Keratinocyte (primary cell): ENCODE measurements around the gene NMNAT2. TPM values are rescaled to one million over a fixed set of nuclear protein-coding genes. Genes with fewer than 3 reads are reported as not detected.

Source experiments
- DNase-seq: peaks from one replicate; pipeline ENCODE4 v3.0.0-alpha.2; 2011; ENCODE audit warnings: low read depth, missing footprints, low spot score
- FAIRE-seq: peaks from 2 replicates; lab custom pipeline; 2011; peaks lifted over from hg19 to GRCh38; lab: Jason Lieb, UNC
- H2AFZ ChIP-seq: 2 replicates; pipeline ENCODE4 v1.6.0; 2012; ENCODE audit warnings: low read length, control low read depth, inconsistent platforms; ENCODE audit not compliant: control insufficient read depth
- H3K27ac ChIP-seq: 2 replicates; pipeline ENCODE4 v1.5.1; 2011; ENCODE audit warnings: low read length; ENCODE audit not compliant: control insufficient read depth, insufficient read depth
- H3K27me3 ChIP-seq: 3 replicates; pipeline ENCODE4 v1.6.0; 2011; ENCODE audit warnings: low read length; ENCODE audit not compliant: control insufficient read depth, insufficient read depth; ENCODE audit errors: extremely low read depth
- H3K36me3 ChIP-seq, 2 experiments: 2 replicates in 1 of 2; 3 replicates in 1 of 2; pipeline ENCODE4 v1.5.1; 2011; ENCODE audit warnings: low read length in 2 of 2, mild to moderate bottlenecking in 1 of 2; ENCODE audit not compliant: control insufficient read depth in 2 of 2, insufficient read depth in 2 of 2; ENCODE audit errors: extremely low read depth in 1 of 2
- H3K4me1 ChIP-seq: 3 replicates; pipeline ENCODE4 v1.5.1; 2011; ENCODE audit warnings: low read length; ENCODE audit not compliant: control insufficient read depth, insufficient read depth; ENCODE audit errors: extremely low read depth
- H3K4me2 ChIP-seq: 3 replicates; pipeline ENCODE4 v1.6.0; 2011; ENCODE audit warnings: low read depth, low read length; ENCODE audit not compliant: control insufficient read depth, insufficient read depth; ENCODE audit errors: extremely low read depth
- H3K4me3 ChIP-seq, 3 experiments: fragments of 200-600 bp in 1 of 3; sonication (generic) in 1 of 3; 2 replicates in 2 of 3; 3 replicates in 1 of 3; pipeline ENCODE4 v1.5.1; 2011 to 2016; ENCODE audit warnings: low read length in 3 of 3, mild to moderate bottlenecking in 3 of 3, control low read depth in 2 of 3, inconsistent platforms in 1 of 3, low read depth in 1 of 3, mixed read lengths in 1 of 3, mixed run types in 1 of 3, moderate library complexity in 1 of 3; ENCODE audit not compliant: control insufficient read depth in 2 of 3, insufficient read depth in 2 of 3; ENCODE audit errors: extremely low read depth in 1 of 3
- H3K79me2 ChIP-seq: 2 replicates; pipeline ENCODE4 v1.6.0; 2012; ENCODE audit warnings: low read length; ENCODE audit not compliant: control insufficient read depth, insufficient read depth
- H3K9ac ChIP-seq: 3 replicates; pipeline ENCODE4 v1.6.0; 2011; ENCODE audit warnings: low read length; ENCODE audit not compliant: control insufficient read depth, insufficient read depth; ENCODE audit errors: extremely low read depth
- H3K9me1 ChIP-seq: 3 replicates; pipeline ENCODE4 v1.6.0; 2011; ENCODE audit warnings: low read length; ENCODE audit not compliant: control insufficient read depth, insufficient read depth; ENCODE audit errors: extremely low read depth
- H3K9me3 ChIP-seq: 2 replicates; pipeline ENCODE4 v1.5.1; 2012; ENCODE audit warnings: low read depth, low read length; ENCODE audit not compliant: control insufficient read depth
- H4K20me1 ChIP-seq: 3 replicates; pipeline ENCODE4 v1.6.0; 2011; ENCODE audit warnings: low read length; ENCODE audit not compliant: control insufficient read depth, insufficient read depth; ENCODE audit errors: extremely low read depth
- CTCF ChIP-seq, 3 experiments: IDR thresholded peaks in 1 of 3; conservative IDR thresholded peaks in 1 of 3; optimal IDR thresholded peaks in 1 of 3; 2 replicates in 2 of 3; 3 replicates in 1 of 3; pipeline versions ENCODE3 to v1.5.1; 2011; ENCODE audit warnings: low read length in 3 of 3, mild to moderate bottlenecking in 3 of 3, moderate library complexity in 2 of 3, control low read depth in 1 of 3, inconsistent platforms in 1 of 3; ENCODE audit not compliant: insufficient read depth in 2 of 3; ENCODE audit errors: extremely low read depth in 1 of 3
- EZH2 ChIP-seq: IDR thresholded peaks from one replicate; pipeline ENCODE4 v1.6.1; 2012; ENCODE audit warnings: inconsistent platforms, mild to moderate bottlenecking, low read length, moderate library complexity
- dilution Hi-C: fragments of 300-500 bp; cut with MboI; formaldehyde crosslinking; loops from one replicate; pipeline ENCODE4 v1.7.0; 2020; ENCODE audit warnings: low sequenced_read_pairs; ENCODE audit not compliant: extremely low pct_ligation_motif_present
- polyA plus RNA-seq, 5 experiments: library from polyadenylated mRNA; depleted of rRNA in 3 of 5; stranded (reverse) in 3 of 5; stranded (forward) in 1 of 5; unstranded in 1 of 5; fragments of >200 nt; gene quantifications; 1 replicate in 1 of 5; 2 replicates in 3 of 5; 3 replicates in 1 of 5; pipeline versions ENCODE4 v1.2.1 to v1.2.3, GENCODE V29; 2011 to 2012; ENCODE audit warnings: missing spikeins in 2 of 5, low read depth in 1 of 5, low replicate concordance in 1 of 5

NMNAT2 gene
- polyA plus RNA-seq, 1 donor (not counting 4 experiments of a cell fraction or from before 2014, with no cell fraction given): 0.72 TPM

GRCh38 chr1:183289051-183289496, 129.1 kb downstream of the NMNAT2 start:
- Histone ChIP-seq H3K4me3 (no peak overlapping the region), H3K79me2 (no peaks in the 10 kb centered on the region), H3K9me3 (no peaks in the 10 kb centered on the region), H3K4me2 (no peak overlapping the region), H3K9ac (no peak overlapping the region), H3K27ac (no peak overlapping the region), H2AFZ (no peak overlapping the region), H3K27me3 (no peaks in the 10 kb centered on the region), H3K4me1 (peaks cover 18% of the 10 kb centered on the region), H4K20me1 (no peaks in the 10 kb centered on the region), H3K9me1 (no peaks in the 10 kb centered on the region), H3K36me3 (no peaks in the 10 kb centered on the region)
- TF ChIP-seq EZH2: no peak
- no peak for TF ChIP-seq CTCF (optimal IDR thresholded peaks at IDR 0.05 in 1 of 3, IDR thresholded peaks at IDR 0.05 in 1 of 3, conservative IDR thresholded peaks at IDR 0.05 in 1 of 3; ENCODE audit: extremely low read depth in 1 of 3, insufficient read depth in 2 of 3, low read length in 3 of 3)
- FAIRE-seq (no peak), DNase-seq (no peak)
- dilution Hi-C loops: no loop called here

- Histone ChIP-seq H3K9me3 (no peaks in the 10 kb centered on the region), H4K20me1 (no peaks in the 10 kb centered on the region), H3K79me2 (no peaks in the 10 kb centered on the region), H3K4me2 (no peak overlapping the region), H3K27me3 (no peaks in the 10 kb centered on the region), H3K9ac (no peak overlapping the region), H3K4me1 (peaks cover 23% of the 10 kb centered on the region), H2AFZ (no peak overlapping the region), H3K27ac (no peak overlapping the region), H3K9me1 (no peaks in the 10 kb centered on the region), H3K36me3 (no peaks in the 10 kb centered on the region), H3K4me3 (no peak overlapping the region)
- no peak for TF ChIP-seq EZH2
- no peak for TF ChIP-seq CTCF (optimal IDR thresholded peaks at IDR 0.05 in 1 of 3, IDR thresholded peaks at IDR 0.05 in 1 of 3, conservative IDR thresholded peaks at IDR 0.05 in 1 of 3; ENCODE audit: extremely low read depth in 1 of 3, insufficient read depth in 2 of 3, low read length in 3 of 3)
- FAIRE-seq (no peak), DNase-seq (no peak)
- dilution Hi-C loops: no loop called here
Measured at GRCh38 chr1:183288583-183288982, 129.6 kb downstream of the NMNAT2 start.
